ENCODE results near the gene TLR9.

TLR9 gene

DNA sequence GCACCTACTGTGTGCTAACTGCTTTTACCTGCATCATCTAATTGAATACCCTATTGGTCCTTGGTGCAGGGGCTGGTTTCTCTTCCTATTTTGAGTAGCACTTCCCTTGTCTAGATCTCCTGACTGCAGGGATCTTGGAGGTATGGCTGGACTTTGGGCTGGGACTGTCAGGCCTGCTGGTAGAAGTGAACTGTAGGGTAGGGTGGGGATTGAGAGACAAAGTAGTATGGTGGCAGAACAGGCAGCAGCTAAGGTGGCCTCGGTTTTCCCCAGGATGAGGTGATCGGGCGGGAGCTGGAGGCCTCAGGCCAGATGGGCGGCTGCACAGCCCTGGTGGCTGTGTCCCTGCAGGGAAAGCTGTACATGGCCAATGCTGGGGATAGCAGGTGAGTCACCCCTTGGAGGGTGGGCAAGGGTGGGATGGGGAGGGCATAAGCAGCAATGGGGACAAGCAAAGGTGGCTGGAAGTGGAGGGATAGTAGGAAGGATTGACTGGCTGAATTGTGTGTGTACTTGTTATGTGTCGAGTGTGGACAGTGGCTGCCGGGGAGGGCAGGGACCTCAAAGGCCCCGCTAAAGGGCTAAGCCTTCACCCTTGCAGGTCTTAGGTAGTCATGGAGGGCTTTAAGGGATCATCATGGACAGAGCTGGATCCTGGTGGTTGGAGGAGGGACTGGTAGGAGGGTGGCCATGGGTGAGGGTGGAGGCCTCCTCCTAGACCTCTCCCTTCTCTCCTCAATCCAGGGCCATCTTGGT is 22.1 kb upstream of the TLR9 start:
- no peak for DNase-seq

DNA sequence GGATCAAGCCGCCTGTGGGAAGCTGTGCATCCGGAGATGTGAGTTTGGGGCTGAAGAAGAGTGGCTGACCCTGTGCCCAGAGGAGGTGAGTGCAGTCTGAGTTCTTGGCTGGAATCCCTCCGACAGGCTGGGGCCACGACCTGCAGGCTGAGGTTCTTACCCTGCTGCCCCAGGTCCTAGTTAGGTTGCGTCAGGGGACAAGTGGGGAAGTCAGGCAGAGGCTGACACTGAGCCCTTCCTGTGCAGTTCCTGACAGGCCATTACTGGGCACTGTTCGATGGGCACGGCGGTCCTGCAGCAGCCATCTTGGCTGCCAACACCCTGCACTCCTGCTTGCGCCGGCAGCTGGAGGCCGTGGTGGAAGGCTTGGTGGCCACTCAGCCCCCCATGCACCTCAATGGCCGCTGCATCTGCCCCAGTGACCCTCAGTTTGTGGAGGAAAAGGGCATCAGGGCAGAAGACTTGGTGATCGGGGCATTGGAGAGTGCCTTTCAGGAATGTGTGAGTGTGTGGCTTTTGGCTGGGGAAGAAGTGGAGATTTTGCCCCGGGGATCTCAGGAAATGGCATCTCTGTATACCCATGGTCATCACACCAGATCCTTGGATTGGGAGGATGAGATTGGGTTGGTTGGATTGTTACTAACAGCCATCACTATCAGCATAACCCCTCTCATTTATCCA is 21.4 kb upstream of the TLR9 start:
- DNase-seq, result no peak

DNA sequence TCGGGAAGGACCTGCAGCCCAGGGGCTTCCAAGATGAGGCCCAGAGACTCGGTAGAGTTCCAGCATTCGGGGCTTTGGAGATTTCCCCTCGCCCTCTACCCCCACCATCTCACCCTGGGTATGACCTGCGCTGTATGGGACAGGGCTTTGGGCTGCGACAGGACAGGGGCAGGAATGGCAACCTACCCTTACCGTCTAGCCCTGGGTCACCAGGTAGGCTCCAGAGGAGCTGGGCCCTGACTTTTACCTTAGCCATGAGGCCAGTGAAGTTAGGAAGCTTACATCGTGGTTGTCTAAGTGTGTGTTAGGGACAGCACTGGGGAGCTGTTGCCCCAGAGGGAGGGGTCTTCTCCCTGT is 20.8 kb upstream of the TLR9 start:
- no peak for DNase-seq

DNA sequence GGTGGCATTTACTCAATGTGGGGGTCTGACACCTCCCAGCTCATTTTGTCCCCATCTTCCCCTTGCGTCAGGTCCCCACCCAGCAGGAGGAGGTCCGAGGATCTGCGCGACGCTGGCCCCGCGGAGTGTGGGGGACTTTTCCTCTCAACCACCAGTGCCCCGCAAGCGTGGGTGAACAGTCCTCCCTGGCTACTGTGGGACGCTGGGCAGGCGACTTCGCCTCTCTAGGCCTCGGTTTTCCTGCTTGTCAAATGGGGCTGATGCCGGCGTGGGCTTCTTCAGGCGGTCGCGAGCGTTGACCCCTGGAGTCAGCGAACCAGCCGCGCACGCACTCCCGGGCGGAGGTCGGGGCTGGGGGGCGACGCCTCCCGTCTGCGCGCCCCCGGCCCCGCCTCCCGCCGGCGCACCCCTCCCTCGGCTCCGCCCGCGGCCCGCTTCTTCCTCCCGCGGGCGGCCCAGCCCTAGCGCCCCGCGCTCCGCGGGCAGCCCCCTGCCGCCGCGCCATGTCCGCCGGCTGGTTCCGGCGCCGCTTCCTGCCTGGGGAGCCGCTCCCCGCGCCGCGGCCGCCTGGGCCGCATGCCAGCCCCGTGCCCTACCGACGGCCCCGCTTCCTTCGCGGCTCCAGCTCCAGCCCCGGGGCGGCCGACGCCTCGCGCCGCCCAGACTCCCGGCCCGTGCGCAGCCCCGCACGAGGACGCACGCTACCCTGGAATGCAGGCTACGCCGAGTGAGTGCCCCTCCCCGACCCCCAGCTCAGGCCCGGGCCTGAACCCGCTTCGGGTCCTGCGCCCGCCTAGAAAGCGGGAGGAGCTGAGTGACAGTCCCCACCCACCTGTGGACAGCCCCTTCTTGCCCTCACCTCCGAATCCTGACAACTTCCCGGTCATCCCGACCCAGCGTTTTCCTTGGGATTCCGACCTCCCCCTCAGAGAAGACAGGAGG is 20.1 kb upstream of the TLR9 start, which contains the start of gene PPM1M:
Gene PPM1M (plus strand): TSS at position 438 of the 942 bp plus-strand sequence. CDS start 66 bp downstream, at position 504.
- DNase-seq, result no peak

DNA sequence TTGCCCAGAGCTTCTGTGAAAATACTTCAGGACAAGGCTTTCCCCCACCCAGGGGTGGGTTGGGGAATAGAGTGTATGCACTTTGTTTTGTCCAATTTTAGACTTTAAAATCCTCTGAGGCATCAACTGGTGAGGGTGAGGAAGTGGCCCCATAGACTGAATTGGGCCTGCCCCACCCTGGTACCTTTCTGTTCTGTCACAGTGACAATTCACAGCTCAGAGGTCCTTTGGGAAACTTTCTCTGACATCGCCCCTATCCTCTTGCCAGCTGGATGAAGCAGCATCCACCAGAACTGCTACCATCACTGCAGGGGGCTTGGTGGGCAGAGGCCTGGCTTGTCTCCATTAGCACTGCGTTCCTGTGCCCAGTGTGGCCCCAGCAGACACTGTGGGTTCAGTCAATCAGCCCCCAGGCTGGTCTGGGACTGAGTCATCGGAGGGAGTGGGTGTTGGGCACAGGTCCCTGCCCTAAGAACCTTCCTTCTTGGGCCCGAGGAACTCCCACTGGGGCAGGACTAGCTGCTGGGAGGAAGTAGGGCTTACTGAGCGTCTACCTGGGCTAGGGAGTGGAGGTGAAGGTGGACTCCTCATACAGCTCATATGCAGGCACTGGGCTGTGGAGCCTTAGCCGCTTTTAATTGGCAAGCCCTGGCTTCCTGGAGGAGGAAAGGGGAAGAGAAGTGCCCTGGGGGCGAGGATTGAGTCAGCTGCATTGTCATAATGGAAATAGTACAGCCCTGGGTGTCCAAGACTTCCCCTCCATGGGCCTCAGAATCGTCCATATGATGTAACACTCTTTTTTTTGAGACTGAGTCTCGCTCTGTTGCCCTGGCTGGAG is 18.6 kb upstream of the TLR9 start:
- no peak for DNase-seq

DNA sequence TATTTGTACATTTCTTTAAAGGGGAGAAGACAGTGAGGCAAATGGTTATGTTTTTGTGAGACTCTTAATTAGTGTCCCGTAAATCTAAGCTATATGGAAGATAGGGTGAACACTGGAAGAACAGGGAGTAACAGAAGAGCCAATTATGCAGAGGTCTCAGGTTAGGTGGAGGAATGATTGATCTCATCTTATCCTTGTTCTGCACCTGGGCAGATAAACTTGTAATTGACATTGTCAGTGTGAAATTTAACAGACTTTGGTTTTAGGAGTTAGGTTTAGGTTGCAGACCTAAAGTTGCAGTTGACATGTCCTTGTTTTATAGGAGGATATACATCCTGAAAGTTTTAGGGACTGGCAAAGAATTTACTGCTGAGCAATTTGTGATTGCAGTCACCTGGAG is 16.6 kb upstream of the TLR9 start:
- DNase-seq, result no peak

DNA sequence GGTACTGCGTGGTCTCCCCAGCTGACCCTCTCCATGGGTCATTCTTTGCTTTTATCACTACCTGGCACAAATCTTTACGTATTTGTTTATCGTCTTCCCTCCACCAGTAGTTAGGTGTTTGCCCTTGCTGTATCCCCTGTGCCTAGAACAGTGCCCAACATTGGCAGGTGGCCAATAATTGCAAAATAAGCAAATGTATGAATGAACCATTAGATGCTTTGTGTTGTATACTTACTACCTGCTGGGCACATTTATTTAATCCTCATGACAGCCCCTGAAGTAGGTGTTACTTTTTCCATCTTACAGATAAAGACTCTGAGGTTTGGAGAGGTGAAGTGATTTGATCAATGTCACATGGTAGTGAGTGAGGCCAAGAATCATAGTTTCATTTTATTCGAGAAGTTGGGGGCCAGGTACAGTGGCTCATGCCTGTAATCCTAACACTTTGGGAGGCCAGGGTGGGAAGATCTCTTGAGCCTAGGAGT is 15.5 kb upstream of the TLR9 start:
- no peak for DNase-seq

DNA sequence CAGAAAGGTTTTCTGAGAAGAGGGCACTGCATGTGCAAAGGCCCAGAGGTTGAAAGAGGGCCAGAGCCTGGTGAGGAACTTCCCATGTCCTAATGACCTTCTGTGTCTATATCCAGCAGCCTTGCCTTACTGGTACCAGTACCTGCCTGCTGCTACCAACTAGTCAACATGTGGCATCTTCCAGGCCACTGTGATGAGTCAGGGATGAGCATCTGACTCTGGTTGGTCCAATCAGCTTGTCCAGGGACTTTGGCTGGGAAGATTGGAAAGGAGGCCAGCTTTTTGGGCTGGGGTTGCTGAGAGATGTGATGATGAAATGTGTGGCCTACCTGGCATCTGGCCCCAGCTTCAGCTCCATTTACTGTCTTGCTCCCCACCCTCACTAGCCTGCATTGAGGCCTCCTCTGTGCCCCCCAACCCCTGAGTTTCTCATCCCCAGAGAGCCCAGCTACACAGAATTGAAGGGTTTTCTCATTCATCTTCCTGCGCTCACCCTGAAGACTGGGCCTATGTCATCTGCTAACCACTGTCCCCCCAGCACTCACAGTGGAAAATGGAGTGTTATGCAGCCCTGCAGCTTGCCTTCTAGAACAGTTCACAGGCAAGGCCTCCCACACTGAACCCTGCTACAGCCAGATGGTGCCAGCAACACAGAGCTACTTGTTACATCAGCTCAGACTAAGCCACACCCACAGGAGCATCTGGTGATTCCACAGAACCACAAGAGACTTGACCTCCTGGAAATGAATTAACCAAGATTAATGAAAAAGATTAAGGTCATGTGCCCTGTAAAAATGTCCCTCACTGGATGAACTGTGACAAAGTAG is 14.8 kb upstream of the TLR9 start:
- no peak for DNase-seq

DNA sequence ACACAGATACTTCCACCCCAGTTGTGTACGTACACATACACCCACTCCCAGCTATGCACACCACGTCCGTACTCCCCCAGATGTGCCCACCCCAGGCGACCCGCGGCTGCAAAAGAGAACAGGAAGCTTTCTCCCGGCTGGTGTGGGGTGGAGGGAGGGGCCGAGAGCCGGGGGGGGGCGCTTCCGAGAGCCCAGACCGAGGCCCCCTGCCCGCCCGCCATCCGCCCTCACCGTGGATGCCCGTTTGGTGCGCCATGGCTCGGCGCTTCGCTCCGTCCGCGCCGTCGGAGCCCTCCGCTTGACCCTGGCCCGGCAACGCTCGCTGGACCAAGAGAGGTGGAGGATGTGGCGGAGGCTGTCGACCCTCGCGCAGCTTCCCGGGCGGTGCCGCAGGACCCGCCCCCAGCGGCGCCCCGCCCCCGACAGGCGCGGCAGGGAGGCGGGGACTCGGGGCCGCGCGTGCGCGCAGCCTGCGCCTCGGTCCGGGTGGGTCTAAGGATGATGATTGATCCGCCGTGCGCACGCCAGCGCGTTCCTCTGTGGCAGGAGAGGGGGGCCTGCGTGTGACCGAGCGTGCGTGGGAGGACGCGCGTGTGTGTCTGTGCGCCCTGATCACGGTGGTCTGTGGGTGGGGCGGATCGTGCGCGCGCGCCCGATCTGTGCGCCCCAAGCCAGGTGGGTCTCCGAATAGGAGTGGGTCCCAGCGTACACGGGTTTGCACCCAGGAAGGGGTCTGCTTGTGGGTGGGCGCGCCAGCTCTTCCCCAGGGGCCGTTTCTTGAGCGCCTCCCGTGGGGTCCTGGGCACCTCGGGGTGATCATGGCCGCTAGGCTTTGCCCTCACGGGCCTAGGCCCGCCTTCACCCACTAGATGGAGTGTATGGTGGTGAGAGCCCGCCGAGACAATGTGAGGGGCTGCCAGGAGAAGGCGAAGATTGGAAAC is 13.6 kb upstream of the TLR9 start, which contains the start of gene TWF2:
Gene TWF2 (minus strand): TSS at position 398 of the 941 bp plus-strand sequence. CDS start 142 bp downstream, at position 256.
- no peak for DNase-seq

DNA sequence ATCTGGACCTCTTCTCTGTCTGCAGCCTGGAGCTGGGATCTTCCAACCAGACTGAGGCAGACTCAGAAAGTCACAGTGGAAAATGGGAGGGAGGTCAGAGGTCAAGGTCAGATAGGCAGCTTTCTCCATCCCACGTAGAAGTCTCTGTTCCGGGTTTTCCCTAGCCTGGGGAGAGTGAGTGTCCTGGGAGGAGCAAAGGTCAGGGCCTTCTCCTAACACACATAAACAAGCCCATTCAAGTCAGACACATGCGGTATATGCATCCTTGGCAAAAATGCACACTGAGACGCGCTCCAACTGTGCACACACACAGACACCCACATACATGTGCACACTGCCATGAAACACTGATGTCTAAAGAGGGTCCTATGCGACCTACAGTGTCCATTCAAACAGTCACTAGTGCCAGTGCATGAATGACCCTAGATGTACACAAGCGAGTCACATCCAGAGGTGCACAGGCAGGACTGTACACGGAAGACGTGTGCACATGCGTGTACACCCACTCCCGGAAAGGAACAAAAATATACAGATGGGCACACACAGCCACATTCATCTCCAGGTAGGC is 12.8 kb upstream of the TLR9 start:
- no peak for DNase-seq

DNA sequence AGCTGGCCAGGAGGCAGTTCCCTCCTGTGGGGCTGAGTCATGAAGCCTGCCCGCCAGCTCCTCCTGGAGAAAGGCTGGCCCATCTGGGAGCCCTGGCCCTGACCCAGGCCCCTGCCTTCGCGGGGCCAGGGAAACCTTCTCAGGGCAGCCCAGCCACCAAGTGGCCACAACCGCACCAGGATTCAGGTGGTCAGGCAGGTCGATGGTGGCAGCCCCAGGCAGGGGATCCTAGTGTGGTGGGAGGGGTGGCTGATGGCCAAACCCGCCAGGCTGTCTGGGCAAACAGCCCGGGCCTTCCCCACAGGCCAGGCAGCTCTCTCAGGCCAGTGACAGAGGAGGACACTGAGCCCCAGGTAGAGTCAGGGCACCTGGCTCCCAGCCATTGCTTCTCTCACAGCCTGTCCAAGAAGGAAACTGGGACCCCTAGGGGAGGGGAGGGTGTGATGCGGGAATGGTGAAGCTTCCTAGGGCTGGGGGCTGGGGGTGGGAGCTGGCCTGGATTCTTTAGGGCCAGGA is 12.3 kb upstream of the TLR9 start:
- DNase-seq, result no peak

DNA sequence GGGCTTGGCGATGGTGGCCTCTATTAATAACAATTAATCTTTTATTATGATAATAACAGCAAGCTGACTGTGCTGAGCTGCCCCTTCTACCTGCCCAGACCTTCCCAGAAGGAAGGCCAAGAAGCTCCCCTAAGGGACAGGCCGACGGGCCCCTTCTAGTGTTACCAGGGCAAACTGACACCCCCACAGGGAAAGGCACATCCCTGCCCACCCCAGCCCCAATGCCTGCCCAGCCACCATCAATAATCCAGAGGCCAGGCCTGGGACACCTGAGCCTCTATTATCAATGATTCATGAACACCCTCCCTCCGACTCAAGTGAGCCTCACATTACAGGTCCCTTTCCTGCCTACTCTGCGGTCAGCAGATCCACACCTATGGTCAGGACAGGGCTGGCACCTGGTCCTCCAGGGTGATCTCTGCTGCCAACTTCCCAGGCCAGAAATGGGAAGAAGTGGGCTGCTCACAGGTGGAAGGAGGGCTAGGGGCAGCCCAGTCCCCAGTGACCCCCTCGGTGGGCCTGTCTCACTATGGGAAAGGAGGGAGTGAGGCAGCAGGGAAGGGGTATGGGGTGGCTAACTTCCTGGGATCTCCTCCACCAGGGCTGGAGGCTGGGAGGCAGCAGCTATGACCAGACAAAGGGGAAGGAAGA is 11.7 kb upstream of the TLR9 start:
- DNase-seq, result no peak

DNA sequence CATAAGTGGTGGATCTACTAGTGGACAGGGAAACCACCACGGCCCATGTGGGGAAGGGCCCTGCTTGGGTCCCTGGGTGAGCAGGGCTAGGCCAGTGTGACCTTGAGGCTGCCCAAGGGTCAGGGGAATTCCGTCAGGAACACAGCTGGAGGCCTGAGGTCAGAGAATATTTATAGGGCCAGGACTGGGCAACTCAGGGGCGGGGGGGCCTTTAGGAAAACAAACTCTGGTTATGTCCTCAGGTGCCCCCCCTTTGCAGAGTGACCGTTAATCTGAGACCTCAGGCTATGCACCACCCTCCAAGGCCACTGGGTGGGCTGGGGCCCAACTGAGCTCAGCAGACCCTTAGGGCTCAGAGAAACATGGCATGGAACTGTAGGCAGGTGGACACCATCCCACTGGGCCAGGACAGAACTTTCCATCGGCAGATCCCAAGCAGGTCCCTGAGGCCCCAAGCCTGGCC is 11.0 kb upstream of the TLR9 start:
- DNase-seq, result no peak

DNA sequence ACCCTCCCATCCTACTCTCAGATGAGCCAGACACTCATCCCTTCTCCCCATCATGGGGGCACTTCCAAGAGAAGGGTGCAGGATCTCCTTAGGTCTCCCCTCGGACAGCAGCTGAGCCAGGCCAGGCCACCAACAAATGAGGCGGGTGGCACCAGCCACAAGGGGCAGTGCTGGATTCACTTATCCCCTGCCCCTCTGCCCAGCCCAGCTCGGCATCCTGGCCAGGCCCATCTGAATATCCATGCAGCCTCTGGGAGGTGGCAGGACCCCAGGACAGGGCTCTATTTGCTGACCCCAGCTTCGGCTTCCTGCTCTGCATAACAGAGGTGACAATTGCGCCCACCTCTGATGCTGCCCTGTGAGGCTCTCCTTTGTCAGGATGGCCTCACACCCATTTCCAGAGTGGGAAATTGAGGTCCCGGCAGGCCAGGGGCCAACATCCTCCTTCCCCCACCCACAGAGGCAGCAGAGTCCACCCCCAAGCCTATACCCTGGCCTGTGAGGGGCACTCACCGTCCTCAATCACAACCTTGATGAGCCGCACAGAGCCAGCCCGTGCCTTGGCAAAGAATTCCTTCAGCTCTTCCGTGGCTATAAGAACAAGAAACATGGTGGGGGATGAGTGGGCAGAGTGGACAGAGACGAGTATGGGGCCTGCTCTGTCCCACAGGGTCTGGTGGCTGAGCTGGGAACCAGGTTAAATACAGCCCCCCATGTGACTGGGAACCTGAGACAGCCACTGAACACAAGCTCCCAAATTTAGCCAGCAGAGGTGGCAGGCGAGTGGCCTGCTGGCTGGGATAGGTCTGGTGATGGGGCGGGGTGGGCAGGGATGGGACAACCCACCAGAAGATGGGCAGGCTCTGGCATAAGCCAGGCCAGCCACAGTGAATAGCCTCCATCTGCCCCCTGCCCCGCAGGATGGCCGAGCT is 9.3 kb upstream of the TLR9 start:
- no peak for DNase-seq

DNA sequence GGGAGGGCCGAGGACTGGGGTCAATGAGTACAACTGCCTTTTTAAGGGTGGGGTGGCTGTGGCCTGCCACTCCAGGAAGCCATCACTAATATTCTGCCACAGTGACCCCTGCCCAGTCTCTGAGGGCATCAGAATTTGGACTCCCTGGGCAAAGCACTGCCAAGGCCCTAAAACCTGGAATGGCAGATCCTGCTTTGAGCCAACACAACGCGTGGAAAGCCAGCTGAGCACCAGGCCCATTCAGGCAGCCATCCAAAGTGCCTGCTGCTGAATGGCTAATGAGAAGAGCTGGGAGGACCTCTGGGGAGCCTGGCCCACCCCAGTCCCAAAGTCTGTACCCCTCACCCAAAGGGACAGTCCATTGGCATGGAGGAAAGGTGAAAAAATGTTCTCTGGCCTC is 8.5 kb upstream of the TLR9 start:
- DNase-seq, result no peak

DNA sequence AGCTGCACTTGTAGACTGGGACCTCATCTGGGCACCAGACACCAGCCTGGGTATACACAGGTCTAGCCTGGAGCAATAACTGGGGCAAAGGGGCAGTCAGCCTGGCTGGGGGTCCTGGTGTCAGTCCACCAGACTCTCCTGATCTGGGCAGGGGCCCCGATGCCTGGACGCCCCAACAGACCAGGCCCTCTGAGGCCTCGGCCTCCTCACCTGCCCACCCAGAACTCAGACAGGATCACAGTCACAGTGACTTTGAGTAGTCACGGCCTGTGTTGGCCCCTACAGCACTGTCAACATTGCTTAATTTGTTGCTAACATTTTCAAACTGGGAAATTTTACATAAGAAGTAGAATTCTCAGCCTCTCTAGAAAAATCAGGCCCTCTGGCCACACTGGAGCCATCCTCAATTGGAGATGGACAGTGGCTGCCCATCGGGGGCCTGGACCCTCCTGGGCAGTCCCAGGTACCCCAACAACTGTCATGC is 7.7 kb upstream of the TLR9 start:
- no peak for DNase-seq

DNA sequence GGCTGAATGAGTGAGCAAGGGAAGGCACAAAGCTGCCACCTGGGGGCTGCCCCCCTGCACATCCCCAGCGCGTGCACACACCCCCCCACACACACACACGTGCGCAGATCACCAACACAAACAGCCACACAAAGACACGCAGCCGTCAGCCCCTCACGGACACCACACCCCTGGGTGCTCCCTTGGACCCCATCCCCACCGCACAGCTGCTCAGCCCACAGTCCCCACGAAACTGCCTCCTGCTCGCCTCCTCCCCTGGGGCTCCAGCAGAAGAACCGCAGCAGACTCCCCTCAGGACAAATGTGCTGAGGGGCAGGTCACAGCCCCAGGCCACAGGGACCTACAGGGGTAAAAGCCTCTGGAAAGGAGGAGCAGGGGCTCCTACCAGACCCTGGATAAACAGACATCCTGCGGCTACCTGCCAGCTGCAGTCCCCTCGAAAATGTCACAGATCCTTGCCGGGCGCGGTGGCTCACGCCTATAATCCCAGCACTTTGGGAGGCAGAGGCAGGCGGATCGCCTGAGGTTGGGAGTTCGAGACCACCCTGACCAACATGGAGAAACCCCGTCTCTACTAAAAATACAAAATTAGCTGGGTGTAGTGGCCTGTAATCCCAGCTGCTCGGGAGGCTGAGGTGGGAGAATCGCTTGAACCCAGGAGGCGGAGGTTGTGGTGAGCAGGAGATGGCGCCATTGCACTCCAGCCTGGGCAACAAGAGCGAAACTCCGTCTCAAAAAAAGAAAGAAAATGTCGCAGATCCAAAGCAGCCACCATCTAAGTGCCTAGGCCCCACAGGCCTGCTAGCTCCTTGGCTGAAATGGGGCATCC is 7.0 kb upstream of the TLR9 start:
- DNase-seq, result no peak
